A673 (cell line): ENCODE results near the gene RAB38. TPM values are rescaled to one million over a fixed set of nuclear protein-coding genes. Genes with fewer than 3 reads are reported as not detected.

Experiments
- BruUV-seq: library from RNA; stranded (reverse); fragments of 400-500 nt; replicated peaks from 2 replicates; lab custom pipeline; 2021; lab: Mats Ljungman, UMichigan
- CTCF ChIA-PET: fragments of 300-600 bp; sonication (Branson Sonifier 250); formaldehyde crosslinking; loops from one replicate; lab custom pipeline; 2022; ENCODE audit warnings: antibody characterized with exemption; lab: Charles Lee
- POLR2A ChIA-PET: fragments of 300-600 bp; sonication (Branson Sonifier 250); formaldehyde crosslinking; loops from one replicate; lab custom pipeline; 2022; ENCODE audit warnings: antibody characterized with exemption; ENCODE audit not compliant: low non-redundant PET; lab: Charles Lee
- DNase-seq: peaks from one replicate; pipeline ENCODE4 v3.0.0-alpha.2; 2015; ENCODE audit warnings: low spot score
- H3K27ac ChIP-seq: fragments of 200-600 bp; sonication (generic); 2 replicates; pipeline ENCODE4 v1.5.1; 2016; ENCODE audit warnings: mixed run types, low read depth, mild to moderate bottlenecking, mixed read lengths, antibody characterized with exemption, low read length; ENCODE audit not compliant: poor library complexity, severe bottlenecking
- H3K27me3 ChIP-seq: fragments of 200-600 bp; sonication (generic); replicated peaks from 2 replicates; pipeline ENCODE4 v1.6.1; 2017; ENCODE audit warnings: mixed run types, low read depth, mild to moderate bottlenecking, mixed read lengths, antibody characterized with exemption, low read length; ENCODE audit not compliant: insufficient read depth, poor library complexity
- H3K36me3 ChIP-seq: fragments of 200-600 bp; sonication (generic); 2 replicates; pipeline ENCODE4 v1.6.1; 2016; ENCODE audit warnings: mixed run types, mild to moderate bottlenecking, mixed read lengths, antibody characterized with exemption, low read length; ENCODE audit not compliant: insufficient read depth, poor library complexity, severe bottlenecking
- H3K4me1 ChIP-seq: fragments of 200-600 bp; sonication (generic); 2 replicates; pipeline ENCODE4 v1.6.1; 2017; ENCODE audit warnings: mixed run types, mild to moderate bottlenecking, mixed read lengths, antibody characterized with exemption, low read length; ENCODE audit not compliant: insufficient read depth, poor library complexity, severe bottlenecking
- H3K4me3 ChIP-seq: fragments of 200-600 bp; sonication (generic); 2 replicates; pipeline ENCODE4 v1.5.1; 2016; ENCODE audit warnings: low read depth, mixed run types, mild to moderate bottlenecking, mixed read lengths, low read length; ENCODE audit not compliant: poor library complexity, severe bottlenecking
- H3K9me3 ChIP-seq: fragments of 200-600 bp; sonication (generic); 2 replicates; pipeline ENCODE4 v1.6.1; 2016; ENCODE audit warnings: mixed run types, low read depth, mild to moderate bottlenecking, mixed read lengths, antibody characterized with exemption, low read length; ENCODE audit not compliant: poor library complexity, severe bottlenecking
- EZH2 ChIP-seq: fragments of 200-600 bp; sonication (generic); IDR thresholded peaks from 2 replicates; pipeline ENCODE4 v1.6.1; 2017; ENCODE audit warnings: borderline replicate concordance, low read depth, mild to moderate bottlenecking, mixed read lengths, antibody characterized with exemption, low read length; ENCODE audit not compliant: poor library complexity, severe bottlenecking
- intact Hi-C: fragments of 100-400 bp; cut with micrococcal nuclease; formaldehyde crosslinking; loops from one replicate; pipeline ENCODE4 v1.10.0; 2022; ENCODE audit not compliant: unreplicated experiment
- total RNA-seq: library from RNA; stranded (reverse); gene quantifications from 2 replicates; pipeline ENCODE4 v1.2.3, GENCODE V29; 2021
- TF ChIP-seq, protein P1 (sequence below): fragments of 300-800, 200-600 bp; sonication (generic); conservative IDR thresholded peaks from 2 replicates; pipeline ENCODE4 v1.5.1; 2017; ENCODE audit warnings: low read depth, mild to moderate bottlenecking, antibody characterized with exemption, low read length, moderate library complexity, mixed read lengths

RAB38 gene
- total RNA-seq, 1 experiment from 2014 or later = 1.6 TPM

GRCh38 chr11:88170673-88171072 is 4.6 kb downstream of the RAB38 start:
- Histone ChIP-seq H3K4me3 (no peak overlapping the region), H3K36me3 (no peaks in the 10 kb centered on the region), H3K27ac (no peak overlapping the region), H3K27me3 (no peaks in the 10 kb centered on the region), H3K4me1 (no peaks in the 10 kb centered on the region), H3K9me3 (no peaks in the 10 kb centered on the region)
- POLR2A ChIA-PET = no interaction called here
- no TSS peak for BruUV-seq
- TF ChIP-seq EZH2 = no peak
- TF ChIP-seq, protein P1, sequence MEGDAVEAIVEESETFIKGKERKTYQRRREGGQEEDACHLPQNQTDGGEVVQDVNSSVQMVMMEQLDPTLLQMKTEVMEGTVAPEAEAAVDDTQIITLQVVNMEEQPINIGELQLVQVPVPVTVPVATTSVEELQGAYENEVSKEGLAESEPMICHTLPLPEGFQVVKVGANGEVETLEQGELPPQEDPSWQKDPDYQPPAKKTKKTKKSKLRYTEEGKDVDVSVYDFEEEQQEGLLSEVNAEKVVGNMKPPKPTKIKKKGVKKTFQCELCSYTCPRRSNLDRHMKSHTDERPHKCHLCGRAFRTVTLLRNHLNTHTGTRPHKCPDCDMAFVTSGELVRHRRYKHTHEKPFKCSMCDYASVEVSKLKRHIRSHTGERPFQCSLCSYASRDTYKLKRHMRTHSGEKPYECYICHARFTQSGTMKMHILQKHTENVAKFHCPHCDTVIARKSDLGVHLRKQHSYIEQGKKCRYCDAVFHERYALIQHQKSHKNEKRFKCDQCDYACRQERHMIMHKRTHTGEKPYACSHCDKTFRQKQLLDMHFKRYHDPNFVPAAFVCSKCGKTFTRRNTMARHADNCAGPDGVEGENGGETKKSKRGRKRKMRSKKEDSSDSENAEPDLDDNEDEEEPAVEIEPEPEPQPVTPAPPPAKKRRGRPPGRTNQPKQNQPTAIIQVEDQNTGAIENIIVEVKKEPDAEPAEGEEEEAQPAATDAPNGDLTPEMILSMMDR = no peak
- CTCF ChIA-PET = no interaction called here
- no peak for DNase-seq
- intact Hi-C loops = no loop called here

GRCh38 chr11:88169881-88170280 is 5.4 kb downstream of the RAB38 start:
- ChIA-PET CTCF (no interaction called here), POLR2A (no interaction called here)
- intact Hi-C loops = loop anchor here (5.0 kb wide), 1 partner anchor 377 kb away; no protein-coding TSS in a partner anchor
- Histone ChIP-seq H3K36me3 (no peaks in the 10 kb centered on the region), H3K27me3 (no peaks in the 10 kb centered on the region), H3K4me3 (no peak overlapping the region), H3K27ac (no peak overlapping the region), H3K4me1 (no peaks in the 10 kb centered on the region), H3K9me3 (no peaks in the 10 kb centered on the region)
- TF ChIP-seq, protein P1 = no peak
- no peak for TF ChIP-seq EZH2
- DNase-seq = no peak
- no TSS peak for BruUV-seq

- ChIA-PET POLR2A (no interaction called here), CTCF (no interaction called here)
- no peaks in the 10 kb centered on the region for H3K36me3 ChIP-seq
- H3K4me1 ChIP-seq = no peaks in the 10 kb centered on the region
- H3K27me3 ChIP-seq = no peaks in the 10 kb centered on the region
- H3K9me3 ChIP-seq = no peaks in the 10 kb centered on the region
- H3K4me3 ChIP-seq = no peak overlapping the region
- intact Hi-C loops = loop anchor here (5.0 kb wide), 1 partner anchor 378 kb away; no protein-coding TSS in a partner anchor
- TF ChIP-seq, protein P1 = no peak
- TF ChIP-seq EZH2 = no peak
- no peak overlapping the region for H3K27ac ChIP-seq
- DNase-seq = no peak
- no TSS peak for BruUV-seq
Observed at GRCh38 chr11:88169471-88169870, 5.8 kb downstream of the RAB38 start.
